ENCODE data around the gene CNIH2. TPM values are rescaled to one million over a fixed set of nuclear protein-coding genes. Genes with fewer than 3 reads are reported as not detected.

CNIH2 gene
- total and polyA plus RNA-seq, 2 of the 13 experiments (the other 11 are each of a cell fraction or from before 2014, with no cell fraction given), result 0.60 to 0.69 TPM

DNA sequence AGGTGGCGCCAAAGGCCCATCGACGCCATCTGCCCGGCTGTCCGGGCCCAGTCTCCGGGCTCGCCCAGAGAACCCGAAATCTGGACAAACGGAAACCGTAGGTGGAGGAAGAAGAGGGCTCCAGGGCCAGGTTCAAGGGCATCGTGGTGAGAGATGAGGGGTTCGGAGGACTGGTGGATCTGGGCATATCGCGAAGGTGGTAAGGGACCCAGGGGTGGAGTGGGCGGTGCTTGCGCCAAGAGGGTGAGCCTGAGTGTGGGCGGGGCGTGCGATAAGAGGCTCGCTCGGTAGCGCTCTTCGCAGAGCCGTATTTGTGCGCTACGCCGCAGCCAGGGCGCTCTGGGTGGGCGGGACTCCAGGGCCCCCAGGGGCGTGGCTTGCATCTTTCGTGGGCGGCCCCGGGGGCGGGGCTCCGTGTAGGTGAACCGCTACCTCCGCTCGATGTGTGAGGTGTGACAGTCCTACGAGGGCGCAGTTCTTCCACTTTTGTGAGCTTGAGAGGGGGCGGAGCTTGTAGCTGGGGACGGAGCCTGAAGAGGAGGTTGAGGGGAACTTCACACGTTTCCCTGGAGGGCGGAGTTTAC is 34.1 kb downstream of the CNIH2 start (continued):
- TF ChIP-seq, protein P1, sequence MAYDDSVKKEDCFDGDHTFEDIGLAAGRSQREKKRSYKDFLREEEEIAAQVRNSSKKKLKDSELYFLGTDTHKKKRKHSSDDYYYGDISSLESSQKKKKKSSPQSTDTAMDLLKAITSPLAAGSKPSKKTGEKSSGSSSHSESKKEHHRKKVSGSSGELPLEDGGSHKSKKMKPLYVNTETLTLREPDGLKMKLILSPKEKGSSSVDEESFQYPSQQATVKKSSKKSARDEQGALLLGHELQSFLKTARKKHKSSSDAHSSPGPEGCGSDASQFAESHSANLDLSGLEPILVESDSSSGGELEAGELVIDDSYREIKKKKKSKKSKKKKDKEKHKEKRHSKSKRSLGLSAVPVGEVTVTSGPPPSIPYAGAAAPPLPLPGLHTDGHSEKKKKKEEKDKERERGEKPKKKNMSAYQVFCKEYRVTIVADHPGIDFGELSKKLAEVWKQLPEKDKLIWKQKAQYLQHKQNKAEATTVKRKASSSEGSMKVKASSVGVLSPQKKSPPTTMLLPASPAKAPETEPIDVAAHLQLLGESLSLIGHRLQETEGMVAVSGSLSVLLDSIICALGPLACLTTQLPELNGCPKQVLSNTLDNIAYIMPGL (CRISPR knock-in tag; IDR thresholded peaks at IDR 0.05; ENCODE audit: borderline replicate concordance in 1 of 2, low read depth in 1 of 2), result peak; percentile 84 to 95
- TF ChIP-seq ZFP36L2 (CRISPR knock-in tag; IDR thresholded peaks at IDR 0.05) (peak; percentile 13; the same call in 1 of the 2 replicates), MIER2 (CRISPR knock-in tag; IDR thresholded peaks at IDR 0.05) (0 out of 2 replicates have a peak, but pooled peaks have one; percentile 16), ZNF670 (CRISPR knock-in tag; IDR thresholded peaks at IDR 0.05; ENCODE audit: borderline replicate concordance) (no peak), FOXJ3 (CRISPR knock-in tag; IDR thresholded peaks at IDR 0.05; ENCODE audit: borderline replicate concordance) (no peak), ZNF672 (CRISPR knock-in tag; IDR thresholded peaks at IDR 0.05) (no peak), ISX (CRISPR knock-in tag; conservative IDR thresholded peaks at IDR 0.05) (no peak), GATA4 (IDR thresholded peaks at IDR 0.05; ENCODE audit: borderline replicate concordance, low read depth) (peak; percentile 49; the same call in 1 of the 2 replicates), GTF3A (CRISPR knock-in tag; conservative IDR thresholded peaks at IDR 0.05) (peak; percentile 86), ZNF329 (CRISPR knock-in tag; IDR thresholded peaks at IDR 0.05; ENCODE audit: low read depth) (no peak), ZNF138 (CRISPR knock-in tag; IDR thresholded peaks at IDR 0.05; ENCODE audit: low read depth) (no peak), ZNF558 (CRISPR knock-in tag; IDR thresholded peaks at IDR 0.05; ENCODE audit: borderline replicate concordance) (peak; percentile 79; the same call in 1 of the 2 replicates), ZSCAN30 (CRISPR knock-in tag; IDR thresholded peaks at IDR 0.05) (no peak), ZNF136 (CRISPR knock-in tag; IDR thresholded peaks at IDR 0.05; ENCODE audit: low read depth) (no peak)
- TF ChIP-seq, protein P2, sequence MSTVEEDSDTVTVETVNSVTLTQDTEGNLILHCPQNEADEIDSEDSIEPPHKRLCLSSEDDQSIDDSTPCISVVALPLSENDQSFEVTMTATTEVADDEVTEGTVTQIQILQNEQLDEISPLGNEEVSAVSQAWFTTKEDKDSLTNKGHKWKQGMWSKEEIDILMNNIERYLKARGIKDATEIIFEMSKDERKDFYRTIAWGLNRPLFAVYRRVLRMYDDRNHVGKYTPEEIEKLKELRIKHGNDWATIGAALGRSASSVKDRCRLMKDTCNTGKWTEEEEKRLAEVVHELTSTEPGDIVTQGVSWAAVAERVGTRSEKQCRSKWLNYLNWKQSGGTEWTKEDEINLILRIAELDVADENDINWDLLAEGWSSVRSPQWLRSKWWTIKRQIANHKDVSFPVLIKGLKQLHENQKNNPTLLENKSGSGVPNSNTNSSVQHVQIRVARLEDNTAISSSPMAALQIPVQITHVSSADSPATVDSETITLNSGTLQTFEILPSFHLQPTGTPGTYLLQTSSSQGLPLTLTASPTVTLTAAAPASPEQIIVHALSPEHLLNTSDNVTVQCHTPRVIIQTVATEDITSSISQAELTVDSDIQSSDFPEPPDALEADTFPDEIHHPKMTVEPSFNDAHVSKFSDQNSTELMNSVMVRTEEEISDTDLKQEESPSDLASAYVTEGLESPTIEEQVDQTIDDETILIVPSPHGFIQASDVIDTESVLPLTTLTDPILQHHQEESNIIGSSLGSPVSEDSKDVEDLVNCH (CRISPR knock-in tag; IDR thresholded peaks at IDR 0.05), result no peak
- TF ChIP-seq, protein P3, sequence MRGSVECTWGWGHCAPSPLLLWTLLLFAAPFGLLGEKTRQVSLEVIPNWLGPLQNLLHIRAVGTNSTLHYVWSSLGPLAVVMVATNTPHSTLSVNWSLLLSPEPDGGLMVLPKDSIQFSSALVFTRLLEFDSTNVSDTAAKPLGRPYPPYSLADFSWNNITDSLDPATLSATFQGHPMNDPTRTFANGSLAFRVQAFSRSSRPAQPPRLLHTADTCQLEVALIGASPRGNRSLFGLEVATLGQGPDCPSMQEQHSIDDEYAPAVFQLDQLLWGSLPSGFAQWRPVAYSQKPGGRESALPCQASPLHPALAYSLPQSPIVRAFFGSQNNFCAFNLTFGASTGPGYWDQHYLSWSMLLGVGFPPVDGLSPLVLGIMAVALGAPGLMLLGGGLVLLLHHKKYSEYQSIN (CRISPR knock-in tag; IDR thresholded peaks at IDR 0.05; ENCODE audit: borderline replicate concordance), result no peak
- TF ChIP-seq, protein P4, sequence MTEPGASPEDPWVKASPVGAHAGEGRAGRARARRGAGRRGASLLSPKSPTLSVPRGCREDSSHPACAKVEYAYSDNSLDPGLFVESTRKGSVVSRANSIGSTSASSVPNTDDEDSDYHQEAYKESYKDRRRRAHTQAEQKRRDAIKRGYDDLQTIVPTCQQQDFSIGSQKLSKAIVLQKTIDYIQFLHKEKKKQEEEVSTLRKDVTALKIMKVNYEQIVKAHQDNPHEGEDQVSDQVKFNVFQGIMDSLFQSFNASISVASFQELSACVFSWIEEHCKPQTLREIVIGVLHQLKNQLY (CRISPR knock-in tag; IDR thresholded peaks at IDR 0.05), result peak; percentile 34; the same call in 1 of the 2 replicates
- TF ChIP-seq, protein P5, sequence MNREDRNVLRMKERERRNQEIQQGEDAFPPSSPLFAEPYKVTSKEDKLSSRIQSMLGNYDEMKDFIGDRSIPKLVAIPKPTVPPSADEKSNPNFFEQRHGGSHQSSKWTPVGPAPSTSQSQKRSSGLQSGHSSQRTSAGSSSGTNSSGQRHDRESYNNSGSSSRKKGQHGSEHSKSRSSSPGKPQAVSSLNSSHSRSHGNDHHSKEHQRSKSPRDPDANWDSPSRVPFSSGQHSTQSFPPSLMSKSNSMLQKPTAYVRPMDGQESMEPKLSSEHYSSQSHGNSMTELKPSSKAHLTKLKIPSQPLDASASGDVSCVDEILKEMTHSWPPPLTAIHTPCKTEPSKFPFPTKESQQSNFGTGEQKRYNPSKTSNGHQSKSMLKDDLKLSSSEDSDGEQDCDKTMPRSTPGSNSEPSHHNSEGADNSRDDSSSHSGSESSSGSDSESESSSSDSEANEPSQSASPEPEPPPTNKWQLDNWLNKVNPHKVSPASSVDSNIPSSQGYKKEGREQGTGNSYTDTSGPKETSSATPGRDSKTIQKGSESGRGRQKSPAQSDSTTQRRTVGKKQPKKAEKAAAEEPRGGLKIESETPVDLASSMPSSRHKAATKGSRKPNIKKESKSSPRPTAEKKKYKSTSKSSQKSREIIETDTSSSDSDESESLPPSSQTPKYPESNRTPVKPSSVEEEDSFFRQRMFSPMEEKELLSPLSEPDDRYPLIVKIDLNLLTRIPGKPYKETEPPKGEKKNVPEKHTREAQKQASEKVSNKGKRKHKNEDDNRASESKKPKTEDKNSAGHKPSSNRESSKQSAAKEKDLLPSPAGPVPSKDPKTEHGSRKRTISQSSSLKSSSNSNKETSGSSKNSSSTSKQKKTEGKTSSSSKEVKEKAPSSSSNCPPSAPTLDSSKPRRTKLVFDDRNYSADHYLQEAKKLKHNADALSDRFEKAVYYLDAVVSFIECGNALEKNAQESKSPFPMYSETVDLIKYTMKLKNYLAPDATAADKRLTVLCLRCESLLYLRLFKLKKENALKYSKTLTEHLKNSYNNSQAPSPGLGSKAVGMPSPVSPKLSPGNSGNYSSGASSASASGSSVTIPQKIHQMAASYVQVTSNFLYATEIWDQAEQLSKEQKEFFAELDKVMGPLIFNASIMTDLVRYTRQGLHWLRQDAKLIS (CRISPR knock-in tag; IDR thresholded peaks at IDR 0.05), result 0 out of 2 replicates have a peak, but pooled peaks have one; percentile 23

Data from HepG2 (cell line).